ENCODE results near the gene NUPR2.
"Not testable (repeated sequence)": the region's sequence is repeated elsewhere in the genome, so short reads cannot be mapped to it uniquely, and the experiment has no call there.

Gene NUPR2, protein sequence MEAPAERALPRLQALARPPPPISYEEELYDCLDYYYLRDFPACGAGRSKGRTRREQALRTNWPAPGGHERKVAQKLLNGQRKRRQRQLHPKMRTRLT

DNA sequence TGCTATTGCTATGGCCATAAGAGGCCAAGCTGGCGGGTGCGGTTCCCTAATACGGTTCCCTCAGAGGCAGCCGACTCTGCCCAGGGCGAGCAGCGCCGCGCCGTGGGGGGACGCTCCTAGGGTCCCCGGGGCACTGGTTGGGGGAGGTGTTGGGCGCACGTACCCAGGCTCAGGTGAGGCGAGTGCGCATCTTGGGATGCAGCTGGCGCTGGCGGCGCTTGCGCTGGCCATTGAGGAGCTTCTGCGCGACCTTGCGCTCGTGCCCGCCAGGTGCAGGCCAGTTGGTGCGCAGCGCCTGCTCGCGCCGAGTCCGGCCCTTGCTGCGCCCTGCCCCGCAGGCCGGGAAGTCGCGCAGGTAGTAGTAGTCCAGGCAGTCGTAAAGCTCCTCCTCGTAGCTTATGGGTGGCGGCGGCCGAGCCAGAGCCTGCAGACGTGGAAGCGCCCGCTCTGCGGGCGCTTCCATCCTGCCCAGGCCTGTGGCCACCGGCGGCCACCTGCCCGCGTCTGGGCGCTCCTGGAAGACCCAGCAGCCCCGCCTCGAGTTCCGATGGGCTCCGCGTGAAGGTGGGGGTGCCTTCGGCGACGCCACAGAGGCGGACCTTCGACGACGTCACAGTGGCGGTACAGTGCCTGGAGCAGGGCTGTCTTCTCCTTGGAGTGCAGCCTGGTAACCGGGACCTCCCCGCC is at the start of gene NUPR2:
TSS of gene NUPR2 (minus strand) at position 566 of the 687 bp plus-strand sequence. CDS start at position 463, 103 bp downstream.
- DNase-seq = no peak

DNA sequence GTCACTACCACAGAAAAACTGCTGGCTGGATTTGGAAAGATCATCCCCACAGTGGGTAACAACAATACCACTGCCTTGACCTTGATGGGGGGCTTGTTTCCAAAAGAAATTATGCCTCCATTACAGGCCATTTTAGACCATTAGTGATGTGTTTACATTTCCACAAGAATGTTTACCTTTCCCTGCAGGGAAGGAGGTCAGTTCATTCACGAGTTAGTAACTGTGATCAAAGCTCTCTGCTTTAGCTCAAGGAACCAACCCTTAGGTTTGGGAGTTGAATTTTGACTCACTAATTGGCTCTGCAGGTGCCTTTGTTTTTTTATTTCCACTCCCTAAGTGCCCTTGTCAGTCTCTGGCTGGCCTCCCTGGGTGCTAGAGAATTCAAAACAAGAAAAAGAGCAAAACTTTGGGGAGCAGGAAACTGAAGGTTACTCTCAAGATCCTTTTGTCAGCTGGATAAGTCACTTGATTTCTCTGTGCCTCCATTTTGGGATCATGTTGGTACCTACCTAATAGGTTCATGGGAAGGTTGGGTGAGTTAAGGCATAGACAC is 41.1 kb upstream of the NUPR2 start:
- no peak for DNase-seq

DNA sequence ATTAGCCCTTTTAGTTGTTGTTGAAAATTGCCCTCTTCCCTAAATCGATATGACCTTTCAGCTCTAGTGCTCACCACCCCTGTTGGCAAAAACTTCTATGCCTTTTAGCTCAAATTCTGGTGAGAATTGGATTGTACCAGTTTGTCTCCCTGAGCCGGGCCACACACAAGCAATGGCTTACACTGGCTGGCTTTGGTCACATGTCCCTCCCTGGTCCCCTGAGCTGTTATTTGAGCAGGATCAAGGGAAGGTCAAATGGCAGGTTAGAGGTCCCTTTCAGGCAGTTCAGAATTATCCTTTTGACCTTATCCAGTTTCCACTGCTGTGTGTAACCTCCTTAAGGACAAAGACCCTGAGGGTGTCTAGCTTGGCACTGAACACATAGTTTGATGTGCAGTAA is 14.8 kb upstream of the NUPR2 start:
- DNase-seq = not testable (repeated sequence)

DNA sequence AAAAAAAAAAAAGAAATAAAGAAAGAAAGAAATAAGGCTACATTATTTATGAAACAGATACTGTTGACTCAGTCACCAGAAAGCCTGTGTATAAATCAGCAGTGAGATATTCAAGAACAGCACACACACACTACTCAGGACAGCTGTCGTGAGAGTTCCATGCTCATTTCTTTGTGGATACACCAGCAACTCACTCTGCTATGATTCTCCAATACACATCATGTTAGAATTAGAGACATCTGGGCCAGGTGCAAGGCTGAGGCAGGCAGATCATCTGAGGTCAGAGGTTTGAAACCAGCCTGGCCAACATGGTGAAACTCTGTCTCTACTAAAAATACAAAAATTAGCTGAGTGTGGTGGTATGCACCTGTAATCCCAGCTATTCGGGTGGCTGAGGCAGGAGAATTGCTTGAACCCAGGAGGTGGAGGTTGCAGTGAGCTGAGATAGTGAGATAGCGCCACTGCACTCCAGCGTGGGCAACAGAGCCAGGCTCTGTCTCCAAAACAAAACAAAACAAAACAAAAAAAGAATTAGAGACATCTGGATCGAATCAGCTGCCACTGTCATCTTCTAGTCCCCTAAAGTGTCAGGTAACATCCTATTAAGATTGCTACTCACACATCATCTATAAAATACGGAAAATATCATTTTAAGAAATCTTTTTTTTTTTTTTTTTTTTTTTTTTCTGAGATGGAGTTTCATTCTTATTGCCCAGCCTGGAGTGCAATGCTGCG is 11.2 kb upstream of the NUPR2 start:
- DNase-seq = no peak

DNA sequence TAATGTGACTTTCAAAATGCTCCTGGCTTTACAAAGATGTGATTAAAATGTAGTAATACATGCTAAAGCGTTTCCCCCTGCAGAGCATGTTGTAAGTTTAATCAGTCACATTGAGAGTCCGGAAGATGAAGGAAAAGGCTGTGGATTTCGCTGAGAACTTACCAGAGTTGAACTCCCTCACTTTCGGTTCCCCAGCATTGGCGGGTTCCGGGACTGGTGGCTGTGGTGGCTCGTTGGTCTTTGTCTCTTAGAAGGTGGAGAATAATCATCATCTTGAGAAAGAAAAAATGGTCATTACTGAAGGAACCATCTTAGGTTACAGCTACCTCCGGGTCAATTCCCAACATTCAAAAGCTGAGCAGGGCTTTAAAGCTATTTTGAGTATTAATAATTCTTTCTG is 9.6 kb upstream of the NUPR2 start:
- no peak for DNase-seq

DNA sequence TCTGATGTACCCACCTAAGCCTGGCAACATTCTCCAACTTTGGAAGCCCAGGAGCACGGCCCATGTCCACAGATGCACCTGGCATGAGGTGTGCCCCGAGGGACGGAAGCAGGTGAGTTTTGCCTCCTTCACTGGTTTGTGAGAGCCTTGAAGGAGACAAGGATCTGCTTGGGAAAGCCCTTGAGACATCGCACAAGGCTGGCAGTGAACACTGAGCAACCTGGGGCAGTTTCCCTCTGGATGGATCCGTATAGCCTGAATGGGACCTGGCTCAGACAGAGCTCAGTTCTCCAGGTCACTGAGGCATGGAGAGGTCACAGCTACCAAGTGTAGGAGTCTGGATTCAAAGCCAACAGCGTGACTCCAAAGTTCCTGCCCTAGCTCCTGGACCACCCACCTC is 8.8 kb upstream of the NUPR2 start:
- no peak for DNase-seq

DNA sequence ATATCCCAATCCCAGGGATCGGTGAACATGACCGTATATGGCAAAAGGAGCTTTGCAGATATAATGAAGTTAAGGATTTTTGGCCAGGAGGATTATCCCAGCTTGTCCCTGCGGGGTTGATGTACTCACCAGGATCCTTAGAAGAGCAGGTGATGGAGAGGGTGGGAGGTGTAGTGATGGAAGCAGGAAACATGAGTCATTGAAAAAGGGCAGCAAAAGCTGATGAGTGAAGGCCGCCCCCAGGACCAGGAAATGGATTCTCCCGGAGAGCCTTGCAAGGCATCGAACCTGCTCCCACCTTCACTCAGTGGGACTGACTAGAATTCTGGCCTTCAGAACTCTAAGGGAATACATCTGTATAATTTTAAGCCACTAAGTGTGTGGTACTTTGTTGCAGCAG is 5.2 kb upstream of the NUPR2 start:
- no peak for DNase-seq

DNA sequence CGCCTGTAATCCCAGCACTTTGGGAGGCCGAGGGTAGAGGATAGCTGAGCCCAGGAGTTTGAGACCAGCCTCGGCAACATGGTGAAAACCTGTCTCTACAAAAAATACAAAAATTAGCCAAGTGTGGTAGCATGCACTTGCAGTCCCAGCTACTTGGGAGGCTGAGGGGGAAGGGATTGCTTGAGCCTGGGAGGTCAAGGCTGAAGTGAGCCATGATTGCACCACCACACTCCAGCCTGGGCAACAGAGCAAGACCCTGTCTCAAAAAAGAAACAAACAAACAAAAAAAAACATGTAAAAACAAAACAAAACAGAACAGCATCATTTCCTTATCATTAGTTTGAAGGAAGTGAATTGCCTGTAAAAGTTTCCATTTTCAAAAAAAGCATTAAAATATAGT is 4.0 kb downstream of the NUPR2 start:
- not testable (repeated sequence) for DNase-seq

DNA sequence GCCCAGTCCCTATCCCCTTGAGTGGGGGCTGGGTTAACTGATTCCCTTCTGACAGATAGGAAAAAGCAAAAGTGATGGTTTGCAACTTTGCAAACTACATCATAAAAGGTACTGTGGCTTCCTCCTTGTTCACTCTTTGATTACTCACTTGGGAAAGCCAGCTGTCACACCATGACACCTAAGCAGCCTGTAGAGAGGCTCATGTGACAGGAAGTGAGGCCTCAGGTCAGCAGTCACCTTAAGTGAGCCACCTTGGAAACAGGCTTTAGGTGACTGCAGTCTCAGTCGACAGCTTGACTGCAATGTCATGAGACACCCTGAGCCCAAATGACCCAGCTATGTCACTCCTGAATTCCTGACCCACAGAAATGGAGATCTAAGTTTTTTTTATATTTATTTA is 5.6 kb downstream of the NUPR2 start:
- DNase-seq = no peak

DNA sequence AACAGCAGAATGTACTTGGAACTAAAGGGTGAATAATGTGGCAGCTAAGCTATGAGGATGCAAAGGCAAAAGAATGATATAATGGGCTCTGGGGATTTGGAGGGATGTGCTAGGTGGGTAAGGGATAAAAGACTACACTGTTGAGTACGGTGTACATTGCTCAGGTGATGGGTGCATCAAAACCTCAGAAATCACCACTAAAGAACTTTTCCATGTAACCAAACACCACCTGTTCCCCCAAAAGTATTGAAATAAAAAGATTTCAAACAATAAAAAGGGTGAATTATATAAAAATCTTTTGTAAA is 8.3 kb downstream of the NUPR2 start:
- no peak for DNase-seq

DNA sequence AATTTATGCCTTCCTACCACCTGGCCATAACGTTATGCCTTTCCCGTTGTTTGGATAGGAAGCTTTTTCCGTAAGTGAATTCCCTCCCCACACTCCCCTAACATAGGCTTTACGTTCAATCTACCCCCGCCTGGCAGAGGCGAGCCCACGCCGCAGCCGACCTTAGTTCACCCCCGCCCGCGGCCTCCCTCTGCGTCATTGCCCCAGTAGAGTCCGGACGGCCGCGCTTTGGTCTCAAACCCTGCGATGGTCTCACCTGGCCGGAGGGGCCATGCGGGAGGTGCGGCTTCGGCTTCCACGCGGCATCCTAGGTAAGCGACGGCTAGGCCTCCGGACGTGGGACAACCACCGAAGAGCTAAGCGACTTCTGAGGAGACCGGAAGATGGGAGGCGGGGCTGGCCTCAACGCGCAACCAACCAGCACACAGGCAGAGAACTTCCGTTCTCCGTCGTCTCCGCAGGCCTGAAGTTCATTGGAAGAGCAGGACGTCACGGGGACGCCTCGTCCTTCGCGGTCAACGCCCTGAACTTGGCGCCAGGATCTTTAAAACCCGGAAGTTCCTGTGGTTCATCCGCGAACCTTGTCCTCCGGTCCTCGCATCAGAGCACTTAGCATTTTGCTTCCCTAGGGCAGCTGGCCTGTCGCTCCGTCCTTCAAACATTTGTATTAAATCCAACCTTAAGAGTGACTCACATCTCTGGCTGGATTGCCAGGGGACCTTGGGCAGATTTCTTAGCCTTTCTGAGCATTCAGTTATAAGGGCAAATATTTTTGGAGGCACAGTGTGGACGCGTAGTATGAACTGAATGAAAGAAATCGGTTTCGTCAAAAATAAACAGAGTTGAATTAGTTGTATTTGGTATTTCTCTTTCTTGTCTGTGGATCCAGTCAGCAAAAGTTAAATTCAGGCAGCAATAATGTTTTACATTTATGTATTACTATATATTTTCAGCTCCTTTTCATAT is 9.8 kb downstream of the NUPR2 start, which contains the start of gene CHCHD2:
TSS of gene CHCHD2 (minus strand) at position 369 of the 966 bp plus-strand sequence. CDS start at position 306, 63 bp downstream.
- DNase-seq = peak; percentile 95

DNA sequence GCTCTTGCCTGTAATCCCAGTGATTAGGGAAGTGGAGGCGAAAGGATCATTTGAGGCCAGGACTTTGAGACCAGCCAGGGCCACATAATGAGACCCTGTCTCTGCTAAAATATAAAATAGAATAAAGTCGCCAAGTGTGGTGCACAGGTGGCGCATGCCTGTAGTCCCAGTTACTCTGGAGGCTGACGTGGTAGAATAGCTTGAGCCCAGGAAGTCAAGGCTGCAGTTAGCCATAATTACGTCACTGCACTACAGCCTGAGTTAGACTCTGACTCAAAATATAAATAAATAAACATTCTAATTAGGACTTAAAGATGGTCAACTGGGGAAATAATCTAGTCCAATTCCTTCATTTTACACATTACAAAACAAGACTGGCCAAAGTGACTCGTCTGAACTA is 10.7 kb downstream of the NUPR2 start:
- peak; percentile 37 for DNase-seq

DNA sequence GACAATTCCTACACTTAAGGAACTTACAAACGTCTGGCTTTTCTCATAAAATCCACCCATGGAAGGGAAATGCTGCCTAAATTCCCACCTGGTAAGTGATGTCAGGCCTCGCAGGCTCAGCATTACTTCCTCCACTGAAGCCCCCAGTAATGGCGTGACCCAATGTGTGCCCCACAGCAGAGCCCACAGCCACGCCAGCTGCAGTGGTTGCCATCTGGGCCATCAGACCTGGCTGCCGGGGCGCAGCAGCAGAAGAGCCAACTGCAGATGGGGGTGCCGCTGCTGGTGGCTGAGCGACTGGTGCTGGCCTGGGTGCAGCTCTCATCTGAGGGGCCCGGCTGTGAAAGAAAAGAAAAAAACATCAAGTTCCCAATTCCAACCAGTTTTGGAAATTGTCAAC is 12.1 kb downstream of the NUPR2 start:
- not testable (repeated sequence) for DNase-seq

DNA sequence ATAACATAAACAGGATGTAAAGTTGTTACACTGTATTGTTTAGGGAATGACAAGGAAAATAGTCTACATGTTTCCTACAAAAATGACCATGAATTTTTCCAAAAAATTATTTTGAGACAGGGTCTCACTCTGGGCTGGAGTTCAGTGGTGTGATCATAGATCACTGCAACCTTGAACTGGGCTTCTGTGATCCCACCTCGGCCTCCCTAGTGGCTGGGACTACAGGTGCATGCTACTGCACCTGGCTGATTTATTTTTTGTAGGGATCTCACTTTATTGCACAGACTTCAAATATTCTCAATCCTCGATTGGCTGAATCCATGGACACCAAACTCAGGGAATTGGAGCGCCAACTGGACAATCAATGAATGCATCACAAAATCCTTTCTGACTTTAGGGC is 16.6 kb downstream of the NUPR2 start:
- no peak for DNase-seq

DNA sequence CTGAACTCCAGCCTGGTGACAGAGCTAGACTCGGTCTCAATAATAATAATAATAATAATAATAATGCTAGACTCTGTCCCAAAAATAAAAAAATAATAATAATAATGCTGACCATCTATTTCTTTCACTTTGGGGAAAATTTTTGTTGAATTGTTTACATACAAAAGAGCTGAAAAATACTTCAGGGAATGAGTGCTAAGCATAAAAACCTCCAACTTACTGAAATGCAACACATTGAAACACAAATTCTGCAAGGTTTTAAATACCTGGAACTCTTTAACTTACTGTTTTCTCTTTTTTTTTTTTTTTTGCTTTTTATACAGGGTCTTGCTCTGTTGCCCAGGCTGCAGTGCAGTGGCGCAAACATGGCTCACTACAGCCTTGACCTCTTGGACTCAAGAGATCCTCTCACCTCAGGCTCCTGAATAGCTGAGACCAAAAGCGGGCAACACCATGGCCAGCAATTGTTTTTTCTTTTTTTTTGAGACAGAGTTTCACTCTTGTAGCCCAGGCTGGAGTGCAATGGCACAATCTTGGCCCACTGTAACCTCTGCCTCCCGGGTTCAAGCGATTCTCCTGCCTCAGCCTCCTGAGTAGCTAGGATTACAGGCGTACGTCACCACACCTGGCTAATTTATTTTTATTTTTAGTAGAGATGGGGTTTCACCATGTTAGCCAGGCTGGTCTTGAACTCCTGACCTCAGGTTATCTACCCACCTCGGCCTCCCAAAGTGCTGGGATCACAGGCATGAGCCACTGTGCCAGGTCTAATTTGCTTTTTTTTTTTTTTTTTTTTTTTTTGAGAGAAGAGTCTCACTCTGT is 17.8 kb downstream of the NUPR2 start:
- DNase-seq = not testable (repeated sequence)

DNA sequence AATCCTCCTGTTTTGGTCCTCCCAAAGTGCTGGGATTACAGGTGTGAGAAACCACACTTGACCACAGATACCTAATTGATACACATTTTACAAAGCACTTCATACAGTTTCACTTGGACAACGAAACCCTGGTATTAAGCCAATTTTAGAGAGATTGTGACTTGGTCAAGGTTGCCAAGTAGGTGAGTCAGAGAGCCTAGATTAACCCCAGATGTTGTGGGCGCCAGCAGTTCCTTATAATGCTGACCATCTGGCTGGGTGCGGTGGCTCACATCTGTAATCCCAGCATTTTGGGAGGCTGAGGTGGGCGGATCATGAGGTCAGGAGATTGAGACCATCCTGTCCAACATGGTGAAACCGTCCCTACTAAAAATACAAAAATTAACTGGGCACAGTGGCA is 18.5 kb downstream of the NUPR2 start:
- DNase-seq = no peak

DNA sequence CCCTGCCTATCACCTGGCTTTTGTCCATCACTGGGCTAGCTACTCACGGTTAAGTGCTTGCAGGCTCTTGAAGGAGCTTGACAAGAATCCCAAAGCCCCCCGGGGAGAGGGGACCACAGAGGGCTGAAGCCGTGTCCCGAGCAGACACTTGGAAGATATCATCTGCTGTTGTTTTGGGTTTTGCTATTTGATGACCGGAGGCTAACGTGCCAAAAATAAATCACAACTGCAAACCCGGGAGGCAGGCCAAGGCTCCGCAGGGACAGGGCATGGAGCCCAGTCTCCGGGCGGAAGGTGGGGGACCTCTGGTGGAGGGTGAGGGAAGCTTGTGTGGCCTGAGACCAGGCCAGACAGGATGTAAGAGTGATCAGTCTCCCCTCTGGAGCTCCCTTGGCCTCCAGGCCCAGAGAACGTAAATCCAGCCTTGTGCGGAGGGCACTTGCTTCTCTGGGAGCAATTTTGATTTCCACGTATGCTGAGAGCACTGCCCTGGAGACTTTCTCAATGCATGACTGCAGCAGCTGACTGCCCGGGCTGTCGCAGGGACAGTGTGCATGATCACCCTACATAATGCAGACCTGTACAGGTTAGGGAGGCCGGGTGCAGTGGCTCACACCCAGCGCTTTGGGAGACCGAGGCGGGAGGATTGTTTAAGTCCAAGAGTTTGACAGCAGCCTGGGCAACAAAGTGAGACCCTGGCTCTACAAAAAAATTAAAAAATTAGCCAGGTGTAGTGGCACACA is 23.3 kb downstream of the NUPR2 start, which contains the start of gene PHKG1:
TSS of gene PHKG1 (minus strand) at position 164 of the 743 bp plus-strand sequence. CDS start 4,011 bp downstream, outside the sequence.
- DNase-seq = no peak

DNA sequence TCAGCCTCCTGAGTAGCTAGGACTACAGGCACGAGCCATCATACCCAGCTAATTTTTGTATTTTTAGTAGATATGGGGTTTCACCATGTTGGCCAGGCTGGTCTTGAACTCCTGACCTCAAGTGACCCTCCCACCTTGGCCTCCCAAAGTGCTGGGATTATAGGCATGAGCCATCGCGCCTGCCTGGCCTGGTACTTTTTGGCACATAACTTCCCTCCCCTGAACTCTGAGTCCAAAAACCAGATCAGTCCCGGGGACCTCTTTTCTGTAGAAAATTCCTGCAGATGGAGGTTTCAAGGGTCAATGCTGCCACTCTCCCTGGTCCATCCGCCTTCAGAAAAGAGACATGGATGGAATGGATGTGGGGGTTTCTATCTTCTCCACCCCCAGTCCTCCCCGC is 23.8 kb downstream of the NUPR2 start:
- DNase-seq = not testable (repeated sequence)

DNA sequence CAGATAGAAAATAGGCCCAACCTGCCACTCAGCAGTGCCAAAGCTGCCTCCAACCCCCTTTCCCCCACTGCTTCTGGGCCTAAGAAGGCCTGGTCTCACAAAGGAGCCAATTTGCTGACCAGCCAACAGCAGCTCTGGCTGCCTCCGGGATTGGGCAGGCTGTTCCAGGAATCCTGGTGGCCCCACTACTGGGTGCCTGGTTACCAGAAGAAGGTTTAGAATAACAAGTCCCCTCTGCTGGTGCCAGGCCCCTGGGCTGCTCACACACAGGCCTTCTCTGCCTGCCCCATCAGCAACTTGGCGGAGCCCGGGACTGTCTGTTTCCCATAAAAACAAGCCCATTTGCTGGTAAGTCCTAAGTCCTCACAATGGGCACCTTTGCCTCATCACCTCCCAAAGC is 24.6 kb downstream of the NUPR2 start:
- no peak for DNase-seq

DNA sequence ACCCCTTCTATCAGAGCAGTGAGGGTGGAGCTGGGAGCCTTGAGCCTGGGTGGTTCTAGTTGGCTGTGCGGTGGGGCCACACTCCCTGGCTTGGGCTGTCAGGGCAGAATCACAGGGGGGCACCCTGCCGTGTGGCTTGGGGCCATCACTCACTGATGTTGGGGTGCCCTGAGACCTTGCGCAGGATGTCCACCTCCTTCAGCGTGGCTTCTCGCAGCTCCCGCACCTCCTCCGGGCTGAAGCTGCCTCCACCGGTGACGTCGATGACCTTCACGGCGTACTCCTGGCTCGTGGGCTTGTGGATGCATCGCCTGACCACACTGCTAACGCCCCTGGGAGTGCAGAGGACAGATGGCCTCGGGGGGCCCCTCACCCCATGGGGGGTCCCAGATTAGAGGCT is 28.8 kb downstream of the NUPR2 start:
- no peak for DNase-seq

DNA sequence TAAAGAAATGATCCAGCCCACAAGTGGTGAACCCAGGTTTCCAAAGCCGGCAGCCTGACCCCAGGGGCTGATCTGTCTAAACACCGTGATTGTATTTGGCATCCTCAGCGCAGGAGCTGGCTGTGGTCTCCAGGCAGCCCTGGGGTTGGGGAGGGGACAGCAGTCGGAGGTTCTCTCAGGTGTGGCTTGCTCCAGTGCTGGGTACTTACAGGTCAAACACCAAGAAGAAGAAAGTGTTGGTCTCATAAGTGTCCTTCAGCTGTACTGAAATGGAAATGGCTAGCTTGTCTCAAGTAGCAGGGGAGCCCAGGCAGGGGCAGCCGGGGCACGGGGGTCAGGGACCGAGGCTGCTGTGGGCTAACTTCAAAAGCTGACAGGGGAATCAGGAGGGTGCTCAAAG is 29.5 kb downstream of the NUPR2 start:
- DNase-seq = no peak
